Measurements from ENCODE around the gene FRAS1. TPM values are rescaled to one million over a fixed set of nuclear protein-coding genes. Genes with fewer than 3 reads are reported as not detected.
A peak's percentile ranks its signal among the peaks of the same experiment; 100 is the strongest.

The FRAS1 gene
- total RNA-seq, 2 donors from 2014 or later: 77.0 to 78.3 TPM

DNA sequence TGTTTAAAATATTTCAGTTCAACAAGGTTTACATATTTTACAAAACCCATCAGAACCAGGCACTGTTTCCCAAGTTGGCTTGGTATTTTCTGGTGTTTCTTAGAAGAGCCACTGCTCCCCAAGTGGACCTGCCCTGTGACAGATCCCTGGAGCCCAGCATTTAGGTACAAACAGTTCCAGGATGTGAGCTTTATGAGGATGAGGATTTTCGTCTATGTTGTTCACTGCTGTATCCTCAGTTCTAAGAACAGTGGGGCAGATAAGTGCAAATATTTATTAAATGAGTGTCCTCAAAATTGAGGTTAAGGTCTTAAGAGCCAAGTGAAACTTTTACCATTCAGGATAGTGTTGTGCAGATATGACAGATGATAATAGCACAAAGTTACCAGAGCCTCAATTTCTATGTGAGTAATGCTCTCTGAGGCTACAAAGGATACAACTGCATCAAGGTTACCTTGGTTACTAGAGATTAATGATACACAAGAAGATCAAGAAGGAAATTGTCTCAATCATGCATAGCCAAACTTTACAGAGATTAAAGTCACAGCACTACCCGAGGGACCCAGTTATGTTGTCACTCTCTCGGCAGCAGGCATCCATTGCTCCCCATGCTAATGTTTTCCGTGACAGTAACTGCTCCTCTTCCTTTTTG is 531.9 kb downstream of the FRAS1 start:
- H3K9me3 ChIP-seq (ENCODE audit: control insufficient read depth, low read length): no peaks in the 10 kb centered on the region
- H3K27me3 ChIP-seq (ENCODE audit: control insufficient read depth, insufficient read depth, low read length, poor library complexity, severe bottlenecking): no peaks in the 10 kb centered on the region
- H3K36me3 Mint-ChIP-seq (ENCODE audit: low read depth): peaks cover 32% of the 10 kb centered on the region
- H3K4me1 Mint-ChIP-seq: no peaks in the 10 kb centered on the region
- no peak overlapping the region for H3K4me3 Mint-ChIP-seq
- no peaks in the 10 kb centered on the region for H3K4me1 ChIP-seq (ENCODE audit: control insufficient read depth, insufficient read depth, low read length)
- H3K27me3 Mint-ChIP-seq (ENCODE audit: insufficient read depth): no peaks in the 10 kb centered on the region
- H3K9me3 Mint-ChIP-seq: no peaks in the 10 kb centered on the region
- no peak for DNase-seq
- H3K27ac ChIP-seq (ENCODE audit: low read depth, low read length): no peak overlapping the region
- no peak overlapping the region for H3K27ac Mint-ChIP-seq
- H3K4me3 ChIP-seq (ENCODE audit: low read length): no peak overlapping the region
- TF ChIP-seq, protein P1, sequence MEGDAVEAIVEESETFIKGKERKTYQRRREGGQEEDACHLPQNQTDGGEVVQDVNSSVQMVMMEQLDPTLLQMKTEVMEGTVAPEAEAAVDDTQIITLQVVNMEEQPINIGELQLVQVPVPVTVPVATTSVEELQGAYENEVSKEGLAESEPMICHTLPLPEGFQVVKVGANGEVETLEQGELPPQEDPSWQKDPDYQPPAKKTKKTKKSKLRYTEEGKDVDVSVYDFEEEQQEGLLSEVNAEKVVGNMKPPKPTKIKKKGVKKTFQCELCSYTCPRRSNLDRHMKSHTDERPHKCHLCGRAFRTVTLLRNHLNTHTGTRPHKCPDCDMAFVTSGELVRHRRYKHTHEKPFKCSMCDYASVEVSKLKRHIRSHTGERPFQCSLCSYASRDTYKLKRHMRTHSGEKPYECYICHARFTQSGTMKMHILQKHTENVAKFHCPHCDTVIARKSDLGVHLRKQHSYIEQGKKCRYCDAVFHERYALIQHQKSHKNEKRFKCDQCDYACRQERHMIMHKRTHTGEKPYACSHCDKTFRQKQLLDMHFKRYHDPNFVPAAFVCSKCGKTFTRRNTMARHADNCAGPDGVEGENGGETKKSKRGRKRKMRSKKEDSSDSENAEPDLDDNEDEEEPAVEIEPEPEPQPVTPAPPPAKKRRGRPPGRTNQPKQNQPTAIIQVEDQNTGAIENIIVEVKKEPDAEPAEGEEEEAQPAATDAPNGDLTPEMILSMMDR (conservative IDR thresholded peaks at IDR 0.05): no peak
- H3K36me3 ChIP-seq (ENCODE audit: control insufficient read depth, insufficient read depth, low read length): peaks cover 87% of the 10 kb centered on the region
- WGBS, 2 experiments (ENCODE audit: insufficient coverage in 1 of 2, insufficient read length in 1 of 2): 46 to 71% methylated on average over 3 to 4 of the region's 4 CpGs
- no peak overlapping the region for H3K9ac ChIP-seq (ENCODE audit: extremely low read depth, low read length, poor library complexity, severe bottlenecking)

DNA sequence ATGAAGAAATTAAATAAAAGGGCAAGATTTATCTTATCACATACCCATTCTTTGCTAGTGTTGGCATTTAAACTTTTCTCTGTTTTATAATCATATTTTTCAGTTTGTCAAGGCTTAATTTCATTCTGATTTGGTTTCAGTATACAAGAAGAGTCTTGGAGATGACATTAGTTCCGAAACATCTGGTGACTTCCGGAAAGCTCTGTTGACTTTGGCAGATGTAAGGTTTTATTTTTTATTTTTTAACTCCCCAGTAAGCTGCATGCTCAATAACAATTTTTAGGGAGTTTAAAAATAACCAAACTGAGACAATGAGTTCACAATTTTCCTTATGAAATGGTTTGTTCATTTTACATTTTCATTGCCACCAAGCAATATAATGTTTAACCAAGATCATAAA is 534.3 kb downstream of the FRAS1 start:
- no peaks in the 10 kb centered on the region for H3K27me3 Mint-ChIP-seq (ENCODE audit: insufficient read depth)
- no peaks in the 10 kb centered on the region for H3K9me3 ChIP-seq (ENCODE audit: control insufficient read depth, low read length)

DNA sequence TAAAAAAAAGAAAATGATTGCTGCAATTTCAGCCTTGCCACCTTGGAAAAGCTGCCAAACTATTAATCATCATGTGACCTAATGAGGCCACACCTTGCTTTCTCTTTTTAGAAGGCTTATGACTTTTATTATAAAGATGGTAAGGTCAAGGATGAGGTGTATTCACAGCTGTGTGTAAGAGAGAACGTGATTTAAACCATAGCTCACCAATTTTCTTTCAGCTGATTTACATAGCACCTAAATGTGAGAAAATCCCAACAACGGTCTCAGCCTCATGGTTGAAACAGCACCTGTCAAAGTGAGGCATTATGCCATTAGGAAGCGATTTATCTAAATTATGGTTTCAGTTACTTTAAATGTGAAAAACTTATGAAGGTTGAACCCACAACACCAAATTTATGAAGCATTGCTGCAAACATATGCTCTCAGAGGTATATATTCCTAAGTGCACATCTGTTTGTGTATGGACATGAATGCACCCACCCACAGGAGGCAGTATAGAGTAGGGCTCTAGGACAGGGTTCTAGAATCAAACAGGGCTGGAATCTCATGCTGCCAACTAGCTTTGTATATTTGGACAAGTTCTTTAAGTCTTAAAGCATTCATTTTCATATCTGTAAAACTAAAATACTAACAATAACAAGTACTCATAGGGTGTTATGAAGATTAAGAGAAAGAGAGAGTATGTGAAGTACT is 535.1 kb downstream of the FRAS1 start:
- Histone ChIP-seq H3K27me3 (ENCODE audit: control insufficient read depth, insufficient read depth, low read length, poor library complexity, severe bottlenecking) (no peaks in the 10 kb centered on the region), H3K9me3 (ENCODE audit: control insufficient read depth, low read length) (no peaks in the 10 kb centered on the region), H3K36me3 (ENCODE audit: control insufficient read depth, insufficient read depth, low read length) (peaks cover 85% of the 10 kb centered on the region), H3K4me1 (ENCODE audit: control insufficient read depth, insufficient read depth, low read length) (no peaks in the 10 kb centered on the region), H3K4me3 (ENCODE audit: low read length) (no peak overlapping the region), H3K9ac (ENCODE audit: extremely low read depth, low read length, poor library complexity, severe bottlenecking) (no peak overlapping the region), H3K27ac (ENCODE audit: low read depth, low read length) (no peak overlapping the region)
- DNase-seq: peak; percentile 71
- Mint-ChIP-seq H3K4me1 (peaks cover 4% of the 10 kb centered on the region), H3K27me3 (ENCODE audit: insufficient read depth) (no peaks in the 10 kb centered on the region), H3K9me3 (no peaks in the 10 kb centered on the region), H3K27ac (no peak overlapping the region), H3K36me3 (ENCODE audit: low read depth) (peaks cover 31% of the 10 kb centered on the region), H3K4me3 (no peak overlapping the region)
- 98% methylated on average over 3 of the region's 3 CpGs; no CpG with 5 or more reads in 1 of the 2 experiments for WGBS, 2 experiments (ENCODE audit: insufficient coverage in 1 of 2, insufficient read length in 1 of 2)
- TF ChIP-seq, protein P1 (conservative IDR thresholded peaks at IDR 0.05): peak; percentile 82

More for the DNA sequence above, 534.3 kb downstream of the FRAS1 start:
- no peaks in the 10 kb centered on the region for H3K27me3 ChIP-seq (ENCODE audit: control insufficient read depth, insufficient read depth, low read length, poor library complexity, severe bottlenecking)
- no peak overlapping the region for H3K27ac Mint-ChIP-seq
- no peak overlapping the region for H3K4me3 ChIP-seq (ENCODE audit: low read length)
- no peak overlapping the region for H3K4me3 Mint-ChIP-seq
- peaks cover 86% of the 10 kb centered on the region for H3K36me3 ChIP-seq (ENCODE audit: control insufficient read depth, insufficient read depth, low read length)
- WGBS, 2 experiments (ENCODE audit: insufficient coverage in 1 of 2, insufficient read length in 1 of 2): 88% methylated on average over 2 of the region's 2 CpGs; no CpG with 5 or more reads in 1 of the 2 experiments
- no peak overlapping the region for H3K27ac ChIP-seq (ENCODE audit: low read depth, low read length)
- DNase-seq: no peak
- TF ChIP-seq, protein P1 (conservative IDR thresholded peaks at IDR 0.05): no peak
- peaks cover 34% of the 10 kb centered on the region for H3K36me3 Mint-ChIP-seq (ENCODE audit: low read depth)
- H3K4me1 Mint-ChIP-seq: peaks cover 4% of the 10 kb centered on the region
- no peaks in the 10 kb centered on the region for H3K9me3 Mint-ChIP-seq
- H3K4me1 ChIP-seq (ENCODE audit: control insufficient read depth, insufficient read depth, low read length): no peaks in the 10 kb centered on the region
- no peak overlapping the region for H3K9ac ChIP-seq (ENCODE audit: extremely low read depth, low read length, poor library complexity, severe bottlenecking)

Other genes with a start within 250 kb of the FRAS1 start
- 10 to 100 TPM; 26.0 to 37.1 TPM for gene CNOT6L, start 238.0 kb upstream of the FRAS1 start, total RNA-seq
- gene MRPL1, start 194.5 kb upstream of the FRAS1 start, total RNA-seq: 10 to 100 TPM; 31.7 to 46.4 TPM